Fibroblast of lung (primary cell): ENCODE data around the gene RGS14. TPM values are rescaled to one million over a fixed set of nuclear protein-coding genes. Genes with fewer than 3 reads are reported as not detected.
"Not testable (repeated sequence)": the region's sequence is repeated elsewhere in the genome, so short reads cannot be mapped to it uniquely, and the experiment has no call there.

ENCODE experiments used
- DNase-seq, 2 donors: peaks; one replicate each; pipeline versions ENCODE4 v3.0.0 to v3.0.0-alpha.2; 2010; ENCODE audit warnings: low read depth in 2 of 2
- H2AFZ ChIP-seq: 2 replicates; pipeline ENCODE4 v1.5.1; 2012; ENCODE audit warnings: low read length, control low read depth, inconsistent platforms
- H3K27ac ChIP-seq: 2 replicates; pipeline ENCODE4 v1.5.1; 2011; ENCODE audit warnings: low read length, control low read depth; ENCODE audit not compliant: insufficient read depth
- H3K27me3 ChIP-seq: 2 replicates; pipeline ENCODE4 v1.5.1; 2011; ENCODE audit warnings: mild to moderate bottlenecking, low read length; ENCODE audit not compliant: control insufficient read depth, insufficient read depth
- H3K36me3 ChIP-seq: 2 replicates; pipeline ENCODE4 v1.5.1; 2011; ENCODE audit warnings: low read length; ENCODE audit not compliant: control insufficient read depth, insufficient read depth
- H3K4me1 ChIP-seq: 2 replicates; pipeline ENCODE4 v1.5.1; 2011; ENCODE audit warnings: low read length; ENCODE audit not compliant: control insufficient read depth, insufficient read depth; ENCODE audit errors: extremely low read depth
- H3K4me2 ChIP-seq: 2 replicates; pipeline ENCODE4 v1.5.1; 2011; ENCODE audit warnings: low read length, control low read depth; ENCODE audit not compliant: insufficient read depth; ENCODE audit errors: extremely low read depth
- H3K4me3 ChIP-seq, 4 experiments: fragments of 200-600 bp in 1 of 4; sonication (generic) in 1 of 4; replicated peaks in 1 of 4; 2 replicates each; pipeline ENCODE4 v1.5.1; 2011 to 2016; ENCODE audit warnings: low read length in 4 of 4, low read depth in 3 of 4, mild to moderate bottlenecking in 3 of 4, control low read depth in 2 of 4, inconsistent platforms in 1 of 4, mixed read lengths in 1 of 4; ENCODE audit not compliant: insufficient read depth in 1 of 4; ENCODE audit errors: control extremely low read depth in 1 of 4
- H3K79me2 ChIP-seq: 2 replicates; pipeline ENCODE4 v1.5.1; 2012; ENCODE audit warnings: mild to moderate bottlenecking, low read length, inconsistent platforms; ENCODE audit not compliant: control insufficient read depth, insufficient read depth
- H3K9ac ChIP-seq: 2 replicates; pipeline ENCODE4 v1.5.1; 2011; ENCODE audit warnings: mild to moderate bottlenecking, low read length, control low read depth; ENCODE audit not compliant: insufficient read depth
- H3K9me3 ChIP-seq: 2 replicates; pipeline ENCODE4 v1.5.1; 2012; ENCODE audit warnings: low read depth, low read length; ENCODE audit not compliant: control insufficient read depth, insufficient read depth
- H4K20me1 ChIP-seq: 2 replicates; pipeline ENCODE4 v1.5.1; 2011; ENCODE audit warnings: low read length; ENCODE audit not compliant: control insufficient read depth, insufficient read depth; ENCODE audit errors: extremely low read depth
- EZH2 ChIP-seq: IDR thresholded peaks from 2 replicates; pipeline ENCODE4 v1.5.1; 2012; ENCODE audit warnings: low read length, control low read depth, mild to moderate bottlenecking; ENCODE audit errors: missing control alignments
- polyA plus RNA-seq, 2 donors: library from polyadenylated mRNA; depleted of rRNA in 1 of 2; stranded (reverse) in 1 of 2; unstranded in 1 of 2; fragments of >200 nt; gene quantifications; 2 replicates each; pipeline ENCODE4 v1.2.1, GENCODE V29; 2011 to 2012; ENCODE audit warnings: missing spikeins in 1 of 2
- total RNA-seq: library from RNA; depleted of rRNA; stranded (reverse); fragments of >200 nt; gene quantifications from 2 replicates; pipeline ENCODE4 v1.2.1, GENCODE V29; 2014
- TF ChIP-seq, protein P1 (sequence below), 2 donors: IDR thresholded peaks in 1 of 2; conservative IDR thresholded peaks in 1 of 2; 1 replicate in 1 of 2; 2 replicates in 1 of 2; pipeline ENCODE4 v1.5.1; 2011 to 2012; ENCODE audit warnings: low read length in 2 of 2, control low read depth in 1 of 2, inconsistent platforms in 1 of 2, low read depth in 1 of 2, mild to moderate bottlenecking in 1 of 2

The RGS14 gene
- total and polyA plus RNA-seq, 2 donors (not counting 1 experiment from before 2014, with no cell fraction given) = 2.5 to 4.1 TPM

DNA sequence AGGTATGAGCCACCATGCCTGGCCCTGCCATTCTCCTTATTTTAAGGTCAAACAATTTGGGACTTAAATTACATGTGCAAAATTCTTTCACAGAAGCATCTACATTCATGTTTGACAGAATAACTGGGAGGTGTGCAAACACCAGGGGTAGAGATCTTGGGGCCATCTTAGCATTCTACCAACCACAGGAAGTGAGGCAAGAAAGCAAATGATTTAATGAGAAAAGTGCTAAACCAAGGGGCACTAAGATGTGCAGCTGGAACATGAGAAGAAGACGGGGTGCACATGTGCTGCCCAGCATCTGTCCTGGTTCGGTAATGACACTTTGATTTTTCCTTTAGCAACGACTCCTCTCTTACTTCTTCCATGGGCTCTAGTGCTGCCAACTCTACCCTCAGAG lies 52.9 kb downstream of the RGS14 start:
- Histone ChIP-seq H3K4me1 (no peaks in the 10 kb centered on the region), H3K4me3 (no peak overlapping the region), H3K9ac (no peak overlapping the region), H2AFZ (no peak overlapping the region), H4K20me1 (no peaks in the 10 kb centered on the region), H3K9me3 (no peaks in the 10 kb centered on the region), H3K79me2 (no peaks in the 10 kb centered on the region), H3K4me2 (no peak overlapping the region), H3K27ac (no peak overlapping the region), H3K27me3 (peaks cover 13% of the 10 kb centered on the region), H3K36me3 (no peaks in the 10 kb centered on the region)
- TF ChIP-seq, protein P1, sequence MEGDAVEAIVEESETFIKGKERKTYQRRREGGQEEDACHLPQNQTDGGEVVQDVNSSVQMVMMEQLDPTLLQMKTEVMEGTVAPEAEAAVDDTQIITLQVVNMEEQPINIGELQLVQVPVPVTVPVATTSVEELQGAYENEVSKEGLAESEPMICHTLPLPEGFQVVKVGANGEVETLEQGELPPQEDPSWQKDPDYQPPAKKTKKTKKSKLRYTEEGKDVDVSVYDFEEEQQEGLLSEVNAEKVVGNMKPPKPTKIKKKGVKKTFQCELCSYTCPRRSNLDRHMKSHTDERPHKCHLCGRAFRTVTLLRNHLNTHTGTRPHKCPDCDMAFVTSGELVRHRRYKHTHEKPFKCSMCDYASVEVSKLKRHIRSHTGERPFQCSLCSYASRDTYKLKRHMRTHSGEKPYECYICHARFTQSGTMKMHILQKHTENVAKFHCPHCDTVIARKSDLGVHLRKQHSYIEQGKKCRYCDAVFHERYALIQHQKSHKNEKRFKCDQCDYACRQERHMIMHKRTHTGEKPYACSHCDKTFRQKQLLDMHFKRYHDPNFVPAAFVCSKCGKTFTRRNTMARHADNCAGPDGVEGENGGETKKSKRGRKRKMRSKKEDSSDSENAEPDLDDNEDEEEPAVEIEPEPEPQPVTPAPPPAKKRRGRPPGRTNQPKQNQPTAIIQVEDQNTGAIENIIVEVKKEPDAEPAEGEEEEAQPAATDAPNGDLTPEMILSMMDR (conservative IDR thresholded peaks at IDR 0.05 in 1 of 2, IDR thresholded peaks at IDR 0.05 in 1 of 2; ENCODE audit: low read depth in 1 of 2, low read length in 2 of 2) = no peak
- TF ChIP-seq EZH2 = no peak
- no peak for DNase-seq

DNA sequence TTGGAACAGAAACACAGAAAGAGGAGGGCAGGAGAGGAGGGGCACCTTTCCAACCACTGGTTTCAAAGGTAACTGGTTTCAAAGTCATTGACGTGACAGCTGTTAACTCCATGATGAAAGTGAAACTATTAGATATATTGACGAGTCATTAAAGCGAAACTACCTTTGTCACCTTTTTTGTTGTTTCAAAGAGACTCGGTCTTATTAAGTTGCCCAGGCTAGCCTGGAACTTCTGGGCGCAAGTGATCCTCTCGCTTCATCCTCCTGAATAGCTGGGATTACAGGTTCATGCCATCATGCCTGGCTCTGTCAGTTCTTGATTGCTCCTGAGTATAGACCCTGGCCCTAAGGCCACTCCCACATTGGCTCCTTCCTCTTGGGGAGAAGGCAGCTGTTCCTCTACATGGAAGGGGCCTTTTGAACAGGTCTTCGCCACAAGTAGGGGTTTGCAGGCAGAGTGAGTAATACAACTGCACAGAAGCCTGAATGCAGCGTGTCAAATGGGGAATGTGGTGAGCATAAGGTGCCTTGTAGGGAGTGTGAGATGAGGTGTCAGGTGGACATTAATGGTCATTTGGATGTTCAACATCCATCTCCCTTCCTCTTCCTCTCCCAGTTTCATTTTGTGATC lies 55.0 kb downstream of the RGS14 start:
- Histone ChIP-seq H4K20me1 (no peaks in the 10 kb centered on the region), H3K27me3 (peaks cover 9% of the 10 kb centered on the region), H2AFZ (no peak overlapping the region), H3K4me1 (no peaks in the 10 kb centered on the region), H3K27ac (no peak overlapping the region), H3K36me3 (no peaks in the 10 kb centered on the region), H3K79me2 (no peaks in the 10 kb centered on the region), H3K4me2 (no peak overlapping the region), H3K9me3 (no peaks in the 10 kb centered on the region), H3K9ac (no peak overlapping the region), H3K4me3 (no peak overlapping the region)
- TF ChIP-seq, protein P1 (conservative IDR thresholded peaks at IDR 0.05 in 1 of 2, IDR thresholded peaks at IDR 0.05 in 1 of 2; ENCODE audit: low read depth in 1 of 2, low read length in 2 of 2) = no peak
- no peak for TF ChIP-seq EZH2
- no peak for DNase-seq

DNA sequence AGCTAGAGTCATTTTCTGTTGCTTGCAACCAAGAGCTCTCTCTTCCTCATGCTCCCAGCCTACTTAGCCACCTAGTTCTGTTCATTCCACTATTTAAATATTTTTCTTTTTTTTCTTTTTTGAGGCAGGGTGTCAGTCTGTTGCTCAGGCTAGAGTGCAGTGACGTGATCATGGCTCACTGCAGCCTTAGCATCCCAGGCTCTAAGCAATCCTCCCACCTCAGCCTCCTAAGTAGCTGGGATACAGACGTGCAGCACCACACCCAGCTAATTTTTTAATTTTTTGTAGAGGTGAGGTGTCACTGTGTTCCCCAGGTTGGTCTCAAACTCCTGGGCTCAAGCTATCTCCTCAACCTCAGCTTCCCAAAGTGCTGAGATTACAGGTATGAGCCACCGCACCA lies 56.8 kb downstream of the RGS14 start:
- DNase-seq = no peak
- Histone ChIP-seq H4K20me1 (no peaks in the 10 kb centered on the region), H3K79me2 (no peaks in the 10 kb centered on the region), H3K4me2 (no peak overlapping the region), H2AFZ (no peak overlapping the region), H3K9me3 (no peaks in the 10 kb centered on the region), H3K9ac (no peak overlapping the region), H3K4me1 (no peaks in the 10 kb centered on the region), H3K27me3 (peaks cover 5% of the 10 kb centered on the region), H3K4me3 (no peak overlapping the region), H3K27ac (no peak overlapping the region), H3K36me3 (no peaks in the 10 kb centered on the region)
- TF ChIP-seq, protein P1 (conservative IDR thresholded peaks at IDR 0.05 in 1 of 2, IDR thresholded peaks at IDR 0.05 in 1 of 2; ENCODE audit: low read depth in 1 of 2, low read length in 2 of 2) = no peak
- no peak for TF ChIP-seq EZH2

DNA sequence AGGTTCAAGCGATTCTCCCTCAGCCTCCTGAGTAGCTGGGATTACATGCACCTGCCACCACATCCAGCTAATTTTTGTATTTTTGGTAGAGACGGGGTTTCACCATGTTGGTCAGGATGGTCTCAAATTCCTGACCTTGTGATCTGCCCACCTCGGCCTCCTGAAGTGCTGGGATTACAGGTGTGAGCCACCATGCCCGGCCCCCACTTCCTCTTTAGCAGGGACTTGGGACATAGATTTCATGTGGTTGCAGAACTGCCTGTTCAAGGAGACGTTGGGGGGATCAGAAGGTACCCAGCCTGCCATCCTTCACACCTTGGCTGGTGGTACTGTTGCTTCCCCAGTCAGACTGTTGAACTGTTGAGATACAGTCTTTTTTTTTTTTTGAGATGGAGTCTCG lies 59.4 kb downstream of the RGS14 start:
- H3K27me3 ChIP-seq, H4K20me1 ChIP-seq, H3K9me3 ChIP-seq, H3K9ac ChIP-seq, H2AFZ ChIP-seq, H3K4me1 ChIP-seq, H3K27ac ChIP-seq, H3K4me3 ChIP-seq, DNase-seq, H3K36me3 ChIP-seq, H3K79me2 ChIP-seq, H3K4me2 ChIP-seq: not testable (repeated sequence)
